ENCODE results near the gene CROCC2.

The CROCC2 gene

GRCh38 chr2:241005569-241005968, 99.4 kb downstream of the CROCC2 start:
- Histone ChIP-seq H3K9me3 (ENCODE audit: insufficient read depth, low read length, severe bottlenecking) (peaks cover 16% of the 10 kb centered on the region), H3K4me1 (ENCODE audit: insufficient read depth, low read length) (no peaks in the 10 kb centered on the region), H3K9ac (ENCODE audit: low read depth, low read length) (no peak overlapping the region), H3K36me3 (ENCODE audit: insufficient read depth, low read length) (no peaks in the 10 kb centered on the region), H3K79me2 (ENCODE audit: insufficient read depth, low read length) (no peaks in the 10 kb centered on the region), H4K20me1 (ENCODE audit: insufficient read depth, low read length) (no peaks in the 10 kb centered on the region), H3K27me3 (ENCODE audit: insufficient read depth, low read length, poor library complexity) (no peaks in the 10 kb centered on the region), H3K4me2 (ENCODE audit: insufficient read depth, low read length) (no peak overlapping the region), H3K4me3 (ENCODE audit: low read depth in 1 of 2, low read length in 2 of 2) (no peak overlapping the region), H3K27ac (ENCODE audit: low read length) (no peak overlapping the region), H2AFZ (ENCODE audit: low read depth, low read length) (no peak overlapping the region)
- no peak for DNase-seq
- ATAC-seq (ENCODE audit: insufficient read depth, low read depth) = no peak
- TF ChIP-seq CTCF (IDR thresholded peaks at IDR 0.05; ENCODE audit: borderline replicate concordance, extremely low read depth, low read length, poor library complexity, severe bottlenecking) (no peak), EZH2 (IDR thresholded peaks at IDR 0.05; ENCODE audit: borderline replicate concordance, low read depth, low read length, severe bottlenecking) (no peak)

- DNase-seq (no peak), ATAC-seq (ENCODE audit: insufficient read depth, low read depth) (no peak)
- H3K4me3 ChIP-seq (ENCODE audit: low read depth in 1 of 2, low read length in 2 of 2) = no peak overlapping the region
- no peaks in the 10 kb centered on the region for H4K20me1 ChIP-seq (ENCODE audit: insufficient read depth, low read length)
- H3K79me2 ChIP-seq (ENCODE audit: insufficient read depth, low read length) = no peaks in the 10 kb centered on the region
- H3K27ac ChIP-seq (ENCODE audit: low read length) = no peak overlapping the region
- no peak overlapping the region for H3K9ac ChIP-seq (ENCODE audit: low read depth, low read length)
- H3K4me2 ChIP-seq (ENCODE audit: insufficient read depth, low read length) = no peak overlapping the region
- TF ChIP-seq CTCF (IDR thresholded peaks at IDR 0.05; ENCODE audit: borderline replicate concordance, extremely low read depth, low read length, poor library complexity, severe bottlenecking) (no peak), EZH2 (IDR thresholded peaks at IDR 0.05; ENCODE audit: borderline replicate concordance, low read depth, low read length, severe bottlenecking) (no peak)
- H3K36me3 ChIP-seq (ENCODE audit: insufficient read depth, low read length) = no peaks in the 10 kb centered on the region
- no peak overlapping the region for H2AFZ ChIP-seq (ENCODE audit: low read depth, low read length)
- H3K27me3 ChIP-seq (ENCODE audit: insufficient read depth, low read length, poor library complexity) = peaks cover 1% of the 10 kb centered on the region
- no peaks in the 10 kb centered on the region for H3K4me1 ChIP-seq (ENCODE audit: insufficient read depth, low read length)
- peaks cover 16% of the 10 kb centered on the region for H3K9me3 ChIP-seq (ENCODE audit: insufficient read depth, low read length, severe bottlenecking)
Observed at GRCh38 chr2:241006412-241006811, 100.3 kb downstream of the CROCC2 start.

- ATAC-seq (ENCODE audit: insufficient read depth, low read depth) (no peak), DNase-seq (no peak)
- Histone ChIP-seq H3K4me2 (ENCODE audit: insufficient read depth, low read length) (no peak overlapping the region), H3K36me3 (ENCODE audit: insufficient read depth, low read length) (no peaks in the 10 kb centered on the region), H3K27ac (ENCODE audit: low read length) (no peak overlapping the region), H3K27me3 (ENCODE audit: insufficient read depth, low read length, poor library complexity) (peaks cover 8% of the 10 kb centered on the region), H3K9me3 (ENCODE audit: insufficient read depth, low read length, severe bottlenecking) (peaks cover 16% of the 10 kb centered on the region), H3K79me2 (ENCODE audit: insufficient read depth, low read length) (no peaks in the 10 kb centered on the region), H4K20me1 (ENCODE audit: insufficient read depth, low read length) (no peaks in the 10 kb centered on the region), H3K9ac (ENCODE audit: low read depth, low read length) (no peak overlapping the region), H3K4me1 (ENCODE audit: insufficient read depth, low read length) (no peaks in the 10 kb centered on the region), H3K4me3 (ENCODE audit: low read depth in 1 of 2, low read length in 2 of 2) (no peak overlapping the region), H2AFZ (ENCODE audit: low read depth, low read length) (no peak overlapping the region)
- no peak for TF ChIP-seq EZH2 (IDR thresholded peaks at IDR 0.05; ENCODE audit: borderline replicate concordance, low read depth, low read length, severe bottlenecking)
- no peak for TF ChIP-seq CTCF (IDR thresholded peaks at IDR 0.05; ENCODE audit: borderline replicate concordance, extremely low read depth, low read length, poor library complexity, severe bottlenecking)
Observed at GRCh38 chr2:241007111-241007510, 101.0 kb downstream of the CROCC2 start.

Data from DND-41 (cell line).